H1 (cell line): Measurements from ENCODE around the gene LPP. TPM values are rescaled to one million over a fixed set of nuclear protein-coding genes. Genes with fewer than 3 reads are reported as not detected.

Experiments used
- CTBP2 ChIP-seq: IDR thresholded peaks from 2 replicates; pipeline ENCODE4 v1.7.0; 2011; ENCODE audit warnings: borderline replicate concordance, mild to moderate bottlenecking, moderate library complexity, mixed read lengths, low read length; ENCODE audit not compliant: insufficient read depth, insufficient read length
- NRF1 ChIP-seq: IDR thresholded peaks from 2 replicates; pipeline ENCODE4 v1.6.1; 2011; ENCODE audit warnings: mild to moderate bottlenecking, low read depth, low read length, improper control_type of control experiment
- SAP30 ChIP-seq: fragments of 300-600 bp; sonication (generic); IDR thresholded peaks from 2 replicates; pipeline ENCODE4 v1.7.1; 2012; ENCODE audit warnings: low read length, moderate library complexity, mild to moderate bottlenecking, inconsistent platforms; ENCODE audit not compliant: insufficient read depth, insufficient replicate concordance
- SIRT6 ChIP-seq: IDR thresholded peaks from one replicate; pipeline ENCODE4 v1.7.1; 2012; ENCODE audit warnings: low read length, inconsistent platforms
- USF2 ChIP-seq: IDR thresholded peaks from 2 replicates; pipeline ENCODE4 v1.6.1; 2011; ENCODE audit warnings: low read length, improper control_type of control experiment
- polyA plus RNA-seq, 7 experiments: library from polyadenylated mRNA; depleted of rRNA in 3 of 7; stranded (reverse) in 5 of 7; unstranded in 2 of 7; fragments of >200 nt in 5 of 7; fragments of 200-250 nt in 2 of 7; gene quantifications; 1 replicate in 5 of 7; 2 replicates in 1 of 7; 4 replicates in 1 of 7; pipeline versions ENCODE4 v1.2.1 to v1.2.3, GENCODE V29; 2011 to 2013; ENCODE audit warnings: missing spikeins in 2 of 7, mixed read lengths in 2 of 7
- total RNA-seq: library from RNA; stranded (reverse); fragmentation: NEBNext Ultra II Directional; extraction: Animal tissue kit (Norgen Biotek cat#: 25700); gene quantifications from 2 replicates; pipeline ENCODE4 v1.2.1, GENCODE V29; 2021
- TF ChIP-seq, protein P1 (sequence below): fragments of 300-600 bp; sonication (generic); IDR thresholded peaks from 2 replicates; pipeline ENCODE4 v1.7.1; 2012; ENCODE audit warnings: low read length, moderate library complexity, mild to moderate bottlenecking, inconsistent platforms; ENCODE audit not compliant: insufficient replicate concordance

Gene LPP
- total and polyA plus RNA-seq, 2 of the 8 experiments (the other 6 are each of a cell fraction or from before 2014, with no cell fraction given), result 10.0 to 53.3 TPM

- TF ChIP-seq, protein P1, sequence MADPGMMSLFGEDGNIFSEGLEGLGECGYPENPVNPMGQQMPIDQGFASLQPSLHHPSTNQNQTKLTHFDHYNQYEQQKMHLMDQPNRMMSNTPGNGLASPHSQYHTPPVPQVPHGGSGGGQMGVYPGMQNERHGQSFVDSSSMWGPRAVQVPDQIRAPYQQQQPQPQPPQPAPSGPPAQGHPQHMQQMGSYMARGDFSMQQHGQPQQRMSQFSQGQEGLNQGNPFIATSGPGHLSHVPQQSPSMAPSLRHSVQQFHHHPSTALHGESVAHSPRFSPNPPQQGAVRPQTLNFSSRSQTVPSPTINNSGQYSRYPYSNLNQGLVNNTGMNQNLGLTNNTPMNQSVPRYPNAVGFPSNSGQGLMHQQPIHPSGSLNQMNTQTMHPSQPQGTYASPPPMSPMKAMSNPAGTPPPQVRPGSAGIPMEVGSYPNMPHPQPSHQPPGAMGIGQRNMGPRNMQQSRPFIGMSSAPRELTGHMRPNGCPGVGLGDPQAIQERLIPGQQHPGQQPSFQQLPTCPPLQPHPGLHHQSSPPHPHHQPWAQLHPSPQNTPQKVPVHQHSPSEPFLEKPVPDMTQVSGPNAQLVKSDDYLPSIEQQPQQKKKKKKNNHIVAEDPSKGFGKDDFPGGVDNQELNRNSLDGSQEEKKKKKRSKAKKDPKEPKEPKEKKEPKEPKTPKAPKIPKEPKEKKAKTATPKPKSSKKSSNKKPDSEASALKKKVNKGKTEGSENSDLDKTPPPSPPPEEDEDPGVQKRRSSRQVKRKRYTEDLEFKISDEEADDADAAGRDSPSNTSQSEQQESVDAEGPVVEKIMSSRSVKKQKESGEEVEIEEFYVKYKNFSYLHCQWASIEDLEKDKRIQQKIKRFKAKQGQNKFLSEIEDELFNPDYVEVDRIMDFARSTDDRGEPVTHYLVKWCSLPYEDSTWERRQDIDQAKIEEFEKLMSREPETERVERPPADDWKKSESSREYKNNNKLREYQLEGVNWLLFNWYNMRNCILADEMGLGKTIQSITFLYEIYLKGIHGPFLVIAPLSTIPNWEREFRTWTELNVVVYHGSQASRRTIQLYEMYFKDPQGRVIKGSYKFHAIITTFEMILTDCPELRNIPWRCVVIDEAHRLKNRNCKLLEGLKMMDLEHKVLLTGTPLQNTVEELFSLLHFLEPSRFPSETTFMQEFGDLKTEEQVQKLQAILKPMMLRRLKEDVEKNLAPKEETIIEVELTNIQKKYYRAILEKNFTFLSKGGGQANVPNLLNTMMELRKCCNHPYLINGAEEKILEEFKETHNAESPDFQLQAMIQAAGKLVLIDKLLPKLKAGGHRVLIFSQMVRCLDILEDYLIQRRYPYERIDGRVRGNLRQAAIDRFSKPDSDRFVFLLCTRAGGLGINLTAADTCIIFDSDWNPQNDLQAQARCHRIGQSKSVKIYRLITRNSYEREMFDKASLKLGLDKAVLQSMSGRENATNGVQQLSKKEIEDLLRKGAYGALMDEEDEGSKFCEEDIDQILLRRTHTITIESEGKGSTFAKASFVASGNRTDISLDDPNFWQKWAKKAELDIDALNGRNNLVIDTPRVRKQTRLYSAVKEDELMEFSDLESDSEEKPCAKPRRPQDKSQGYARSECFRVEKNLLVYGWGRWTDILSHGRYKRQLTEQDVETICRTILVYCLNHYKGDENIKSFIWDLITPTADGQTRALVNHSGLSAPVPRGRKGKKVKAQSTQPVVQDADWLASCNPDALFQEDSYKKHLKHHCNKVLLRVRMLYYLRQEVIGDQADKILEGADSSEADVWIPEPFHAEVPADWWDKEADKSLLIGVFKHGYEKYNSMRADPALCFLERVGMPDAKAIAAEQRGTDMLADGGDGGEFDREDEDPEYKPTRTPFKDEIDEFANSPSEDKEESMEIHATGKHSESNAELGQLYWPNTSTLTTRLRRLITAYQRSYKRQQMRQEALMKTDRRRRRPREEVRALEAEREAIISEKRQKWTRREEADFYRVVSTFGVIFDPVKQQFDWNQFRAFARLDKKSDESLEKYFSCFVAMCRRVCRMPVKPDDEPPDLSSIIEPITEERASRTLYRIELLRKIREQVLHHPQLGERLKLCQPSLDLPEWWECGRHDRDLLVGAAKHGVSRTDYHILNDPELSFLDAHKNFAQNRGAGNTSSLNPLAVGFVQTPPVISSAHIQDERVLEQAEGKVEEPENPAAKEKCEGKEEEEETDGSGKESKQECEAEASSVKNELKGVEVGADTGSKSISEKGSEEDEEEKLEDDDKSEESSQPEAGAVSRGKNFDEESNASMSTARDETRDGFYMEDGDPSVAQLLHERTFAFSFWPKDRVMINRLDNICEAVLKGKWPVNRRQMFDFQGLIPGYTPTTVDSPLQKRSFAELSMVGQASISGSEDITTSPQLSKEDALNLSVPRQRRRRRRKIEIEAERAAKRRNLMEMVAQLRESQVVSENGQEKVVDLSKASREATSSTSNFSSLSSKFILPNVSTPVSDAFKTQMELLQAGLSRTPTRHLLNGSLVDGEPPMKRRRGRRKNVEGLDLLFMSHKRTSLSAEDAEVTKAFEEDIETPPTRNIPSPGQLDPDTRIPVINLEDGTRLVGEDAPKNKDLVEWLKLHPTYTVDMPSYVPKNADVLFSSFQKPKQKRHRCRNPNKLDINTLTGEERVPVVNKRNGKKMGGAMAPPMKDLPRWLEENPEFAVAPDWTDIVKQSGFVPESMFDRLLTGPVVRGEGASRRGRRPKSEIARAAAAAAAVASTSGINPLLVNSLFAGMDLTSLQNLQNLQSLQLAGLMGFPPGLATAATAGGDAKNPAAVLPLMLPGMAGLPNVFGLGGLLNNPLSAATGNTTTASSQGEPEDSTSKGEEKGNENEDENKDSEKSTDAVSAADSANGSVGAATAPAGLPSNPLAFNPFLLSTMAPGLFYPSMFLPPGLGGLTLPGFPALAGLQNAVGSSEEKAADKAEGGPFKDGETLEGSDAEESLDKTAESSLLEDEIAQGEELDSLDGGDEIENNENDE, result no peak
- no peak for TF ChIP-seq USF2
- no peak for TF ChIP-seq SIRT6
- TF ChIP-seq NRF1, result no peak
- TF ChIP-seq CTBP2, result no peak
- no peak for TF ChIP-seq SAP30
These were observed 323.0 kb downstream of the LPP start (continued) for GRCh38 chr3:188476935-188477334.
